Measurements from ENCODE around the gene KRT76.

DNA sequence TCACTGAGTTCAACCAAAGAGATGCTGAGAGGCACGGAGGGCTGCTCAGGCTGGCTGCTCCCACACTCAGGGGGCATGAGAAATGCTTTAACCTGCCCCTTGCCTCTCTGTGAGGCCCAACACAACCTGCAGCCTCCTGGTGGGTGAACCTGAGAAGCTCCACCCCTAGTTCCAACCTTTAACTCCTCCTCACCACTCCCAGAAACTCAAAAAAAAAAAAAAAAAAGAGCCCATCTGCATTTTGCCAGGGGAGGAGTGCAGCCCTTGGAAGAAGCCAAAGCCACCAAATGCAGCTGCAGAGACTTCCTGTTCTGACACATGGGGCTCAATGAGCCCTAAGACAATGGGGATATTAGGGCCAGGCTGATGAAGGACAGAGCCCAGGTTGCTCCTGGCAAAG is 27.9 kb upstream of the KRT76 start:
- TF ChIP-seq, protein P1, sequence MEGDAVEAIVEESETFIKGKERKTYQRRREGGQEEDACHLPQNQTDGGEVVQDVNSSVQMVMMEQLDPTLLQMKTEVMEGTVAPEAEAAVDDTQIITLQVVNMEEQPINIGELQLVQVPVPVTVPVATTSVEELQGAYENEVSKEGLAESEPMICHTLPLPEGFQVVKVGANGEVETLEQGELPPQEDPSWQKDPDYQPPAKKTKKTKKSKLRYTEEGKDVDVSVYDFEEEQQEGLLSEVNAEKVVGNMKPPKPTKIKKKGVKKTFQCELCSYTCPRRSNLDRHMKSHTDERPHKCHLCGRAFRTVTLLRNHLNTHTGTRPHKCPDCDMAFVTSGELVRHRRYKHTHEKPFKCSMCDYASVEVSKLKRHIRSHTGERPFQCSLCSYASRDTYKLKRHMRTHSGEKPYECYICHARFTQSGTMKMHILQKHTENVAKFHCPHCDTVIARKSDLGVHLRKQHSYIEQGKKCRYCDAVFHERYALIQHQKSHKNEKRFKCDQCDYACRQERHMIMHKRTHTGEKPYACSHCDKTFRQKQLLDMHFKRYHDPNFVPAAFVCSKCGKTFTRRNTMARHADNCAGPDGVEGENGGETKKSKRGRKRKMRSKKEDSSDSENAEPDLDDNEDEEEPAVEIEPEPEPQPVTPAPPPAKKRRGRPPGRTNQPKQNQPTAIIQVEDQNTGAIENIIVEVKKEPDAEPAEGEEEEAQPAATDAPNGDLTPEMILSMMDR (IDR thresholded peaks at IDR 0.05), result no peak
- no peak for TF ChIP-seq EZH2 (IDR thresholded peaks at IDR 0.05; ENCODE audit: borderline replicate concordance, insufficient read depth, low read depth, low read length, poor library complexity, severe bottlenecking)
